Measurements from ENCODE around the gene NOX4.
"Not testable (repeated sequence)": the region's sequence is repeated elsewhere in the genome, so short reads cannot be mapped to it uniquely, and the experiment has no call there.

GRCh38 chr11:89369356-89369755, 121.8 kb downstream of the NOX4 start:
- not testable (repeated sequence) for TF ChIP-seq CTCF (IDR thresholded peaks at IDR 0.05 in 2 of 3, conservative IDR thresholded peaks at IDR 0.05 in 1 of 3; ENCODE audit: control insufficient read depth in 2 of 3, extremely low read depth in 1 of 3, insufficient read depth in 1 of 3, low read depth in 3 of 3, low read length in 3 of 3); RCOR1 (conservative IDR thresholded peaks at IDR 0.05; ENCODE audit: low read depth, low read length); ESRRA (IDR thresholded peaks at IDR 0.05; ENCODE audit: low read length); JUND (IDR thresholded peaks at IDR 0.05; ENCODE audit: low read depth, low read length); POLR2AphosphoS5 (IDR thresholded peaks at IDR 0.05; ENCODE audit: low read length); TCF3 (IDR thresholded peaks at IDR 0.05; ENCODE audit: borderline replicate concordance, insufficient read depth, low read depth, low read length); CUX1 (IDR thresholded peaks at IDR 0.05; ENCODE audit: insufficient replicate concordance, low read depth, low read length)
- TF ChIP-seq, protein P1, sequence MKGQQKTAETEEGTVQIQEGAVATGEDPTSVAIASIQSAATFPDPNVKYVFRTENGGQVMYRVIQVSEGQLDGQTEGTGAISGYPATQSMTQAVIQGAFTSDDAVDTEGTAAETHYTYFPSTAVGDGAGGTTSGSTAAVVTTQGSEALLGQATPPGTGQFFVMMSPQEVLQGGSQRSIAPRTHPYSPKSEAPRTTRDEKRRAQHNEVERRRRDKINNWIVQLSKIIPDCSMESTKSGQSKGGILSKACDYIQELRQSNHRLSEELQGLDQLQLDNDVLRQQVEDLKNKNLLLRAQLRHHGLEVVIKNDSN (IDR thresholded peaks at IDR 0.05; ENCODE audit: borderline replicate concordance, extremely low read length, insufficient read depth, low read depth, low read length): not testable (repeated sequence)
- TF ChIP-seq, protein P2, sequence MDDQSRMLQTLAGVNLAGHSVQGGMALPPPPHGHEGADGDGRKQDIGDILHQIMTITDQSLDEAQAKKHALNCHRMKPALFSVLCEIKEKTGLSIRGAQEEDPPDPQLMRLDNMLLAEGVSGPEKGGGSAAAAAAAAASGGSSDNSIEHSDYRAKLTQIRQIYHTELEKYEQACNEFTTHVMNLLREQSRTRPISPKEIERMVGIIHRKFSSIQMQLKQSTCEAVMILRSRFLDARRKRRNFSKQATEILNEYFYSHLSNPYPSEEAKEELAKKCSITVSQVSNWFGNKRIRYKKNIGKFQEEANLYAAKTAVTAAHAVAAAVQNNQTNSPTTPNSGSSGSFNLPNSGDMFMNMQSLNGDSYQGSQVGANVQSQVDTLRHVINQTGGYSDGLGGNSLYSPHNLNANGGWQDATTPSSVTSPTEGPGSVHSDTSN (IDR thresholded peaks at IDR 0.05; ENCODE audit: insufficient replicate concordance, low read depth, low read length): not testable (repeated sequence)

Measured in GM12878 (cell line).